C4-2B (cell line): ENCODE results near the gene PIGW.

ENCODE experiments used
- ZFX ChIP-seq: fragments of 450-650 bp; IDR thresholded peaks from 2 replicates; pipeline ENCODE4 v1.6.1; 2017
- TF ChIP-seq, protein P1 (sequence below): fragments of 450-650 bp; conservative IDR thresholded peaks from 2 replicates; pipeline ENCODE4 v1.5.1; 2017; ENCODE audit warnings: mild to moderate bottlenecking

DNA sequence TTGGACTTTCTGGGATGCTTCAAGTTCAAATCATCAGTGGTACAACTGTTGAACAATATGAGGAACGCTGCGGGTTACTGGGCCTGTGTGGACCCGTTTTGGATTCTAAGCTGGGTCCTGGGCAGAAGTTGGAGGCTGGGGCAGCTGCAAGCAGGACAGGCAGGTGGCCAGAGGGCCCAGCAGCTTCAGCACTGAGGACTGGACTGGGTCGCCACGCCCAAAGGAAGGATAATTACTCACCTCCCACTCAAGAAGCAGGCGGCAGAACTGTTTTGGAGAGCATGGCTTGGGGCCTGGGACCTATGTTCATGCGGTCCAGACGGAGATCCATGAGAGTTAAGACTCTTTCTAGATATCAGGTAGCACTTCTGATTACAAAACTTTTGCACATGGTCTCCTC, 49.8 kb upstream of the PIGW start:
- TF ChIP-seq, protein P1, sequence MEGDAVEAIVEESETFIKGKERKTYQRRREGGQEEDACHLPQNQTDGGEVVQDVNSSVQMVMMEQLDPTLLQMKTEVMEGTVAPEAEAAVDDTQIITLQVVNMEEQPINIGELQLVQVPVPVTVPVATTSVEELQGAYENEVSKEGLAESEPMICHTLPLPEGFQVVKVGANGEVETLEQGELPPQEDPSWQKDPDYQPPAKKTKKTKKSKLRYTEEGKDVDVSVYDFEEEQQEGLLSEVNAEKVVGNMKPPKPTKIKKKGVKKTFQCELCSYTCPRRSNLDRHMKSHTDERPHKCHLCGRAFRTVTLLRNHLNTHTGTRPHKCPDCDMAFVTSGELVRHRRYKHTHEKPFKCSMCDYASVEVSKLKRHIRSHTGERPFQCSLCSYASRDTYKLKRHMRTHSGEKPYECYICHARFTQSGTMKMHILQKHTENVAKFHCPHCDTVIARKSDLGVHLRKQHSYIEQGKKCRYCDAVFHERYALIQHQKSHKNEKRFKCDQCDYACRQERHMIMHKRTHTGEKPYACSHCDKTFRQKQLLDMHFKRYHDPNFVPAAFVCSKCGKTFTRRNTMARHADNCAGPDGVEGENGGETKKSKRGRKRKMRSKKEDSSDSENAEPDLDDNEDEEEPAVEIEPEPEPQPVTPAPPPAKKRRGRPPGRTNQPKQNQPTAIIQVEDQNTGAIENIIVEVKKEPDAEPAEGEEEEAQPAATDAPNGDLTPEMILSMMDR = no peak
- no peak for TF ChIP-seq ZFX
